ENCODE measurements around the gene ARHGAP26. TPM values are rescaled to one million over a fixed set of nuclear protein-coding genes. Genes with fewer than 3 reads are reported as not detected.

ARHGAP26 gene
- total RNA-seq, 1 experiment from 2014 or later = 65.5 TPM

DNA sequence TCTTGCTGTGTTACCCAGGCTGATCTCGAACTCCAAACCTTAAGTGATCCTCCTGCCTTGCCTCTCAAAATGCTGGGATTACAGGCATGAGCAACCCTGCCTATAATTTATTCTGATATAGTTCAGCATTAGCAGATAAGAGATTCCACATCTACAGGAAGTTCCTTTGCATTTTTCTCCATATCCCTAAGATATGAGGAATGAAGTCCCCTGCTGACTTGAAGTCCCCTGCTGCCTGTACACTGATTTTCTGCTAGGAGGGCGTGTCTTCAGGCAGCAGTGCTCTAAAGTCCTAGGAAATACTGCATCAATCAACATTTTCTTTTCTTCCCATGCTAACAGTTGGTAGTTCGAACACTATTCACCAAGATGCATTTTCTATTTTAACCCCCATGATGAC, 105.8 kb downstream of the ARHGAP26 start:
- ATAC-seq (no peak), DNase-seq (ENCODE audit: low read depth, low spot score) (no peak)
- no TSS peak for BruUV-seq (replicated peaks)
- Histone ChIP-seq H3K27me3 (ENCODE audit: control insufficient read depth, insufficient read depth, low read length) (no peaks in the 10 kb centered on the region), H3K4me1 (ENCODE audit: control insufficient read depth, insufficient read depth, low read length) (peaks cover 57% of the 10 kb centered on the region), H3K9me3 (ENCODE audit: control insufficient read depth, insufficient read depth, low read depth, low read length) (no peaks in the 10 kb centered on the region), H3K4me3 (ENCODE audit: low read depth in 2 of 2, low read length in 2 of 2) (no peak overlapping the region), H3K27ac (ENCODE audit: low read length) (no peak overlapping the region), H3K36me3 (ENCODE audit: control insufficient read depth, insufficient read depth, low read length) (no peaks in the 10 kb centered on the region)
- no peak for TF ChIP-seq POLR2AphosphoS5 (IDR thresholded peaks at IDR 0.05; ENCODE audit: low read depth, low read length)
- no peak for TF ChIP-seq TCF7L2 (IDR thresholded peaks at IDR 0.05; ENCODE audit: low read depth, low read length)
- TF ChIP-seq, protein P1, sequence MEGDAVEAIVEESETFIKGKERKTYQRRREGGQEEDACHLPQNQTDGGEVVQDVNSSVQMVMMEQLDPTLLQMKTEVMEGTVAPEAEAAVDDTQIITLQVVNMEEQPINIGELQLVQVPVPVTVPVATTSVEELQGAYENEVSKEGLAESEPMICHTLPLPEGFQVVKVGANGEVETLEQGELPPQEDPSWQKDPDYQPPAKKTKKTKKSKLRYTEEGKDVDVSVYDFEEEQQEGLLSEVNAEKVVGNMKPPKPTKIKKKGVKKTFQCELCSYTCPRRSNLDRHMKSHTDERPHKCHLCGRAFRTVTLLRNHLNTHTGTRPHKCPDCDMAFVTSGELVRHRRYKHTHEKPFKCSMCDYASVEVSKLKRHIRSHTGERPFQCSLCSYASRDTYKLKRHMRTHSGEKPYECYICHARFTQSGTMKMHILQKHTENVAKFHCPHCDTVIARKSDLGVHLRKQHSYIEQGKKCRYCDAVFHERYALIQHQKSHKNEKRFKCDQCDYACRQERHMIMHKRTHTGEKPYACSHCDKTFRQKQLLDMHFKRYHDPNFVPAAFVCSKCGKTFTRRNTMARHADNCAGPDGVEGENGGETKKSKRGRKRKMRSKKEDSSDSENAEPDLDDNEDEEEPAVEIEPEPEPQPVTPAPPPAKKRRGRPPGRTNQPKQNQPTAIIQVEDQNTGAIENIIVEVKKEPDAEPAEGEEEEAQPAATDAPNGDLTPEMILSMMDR (IDR thresholded peaks at IDR 0.05) = no peak
- TF ChIP-seq, protein P2, sequence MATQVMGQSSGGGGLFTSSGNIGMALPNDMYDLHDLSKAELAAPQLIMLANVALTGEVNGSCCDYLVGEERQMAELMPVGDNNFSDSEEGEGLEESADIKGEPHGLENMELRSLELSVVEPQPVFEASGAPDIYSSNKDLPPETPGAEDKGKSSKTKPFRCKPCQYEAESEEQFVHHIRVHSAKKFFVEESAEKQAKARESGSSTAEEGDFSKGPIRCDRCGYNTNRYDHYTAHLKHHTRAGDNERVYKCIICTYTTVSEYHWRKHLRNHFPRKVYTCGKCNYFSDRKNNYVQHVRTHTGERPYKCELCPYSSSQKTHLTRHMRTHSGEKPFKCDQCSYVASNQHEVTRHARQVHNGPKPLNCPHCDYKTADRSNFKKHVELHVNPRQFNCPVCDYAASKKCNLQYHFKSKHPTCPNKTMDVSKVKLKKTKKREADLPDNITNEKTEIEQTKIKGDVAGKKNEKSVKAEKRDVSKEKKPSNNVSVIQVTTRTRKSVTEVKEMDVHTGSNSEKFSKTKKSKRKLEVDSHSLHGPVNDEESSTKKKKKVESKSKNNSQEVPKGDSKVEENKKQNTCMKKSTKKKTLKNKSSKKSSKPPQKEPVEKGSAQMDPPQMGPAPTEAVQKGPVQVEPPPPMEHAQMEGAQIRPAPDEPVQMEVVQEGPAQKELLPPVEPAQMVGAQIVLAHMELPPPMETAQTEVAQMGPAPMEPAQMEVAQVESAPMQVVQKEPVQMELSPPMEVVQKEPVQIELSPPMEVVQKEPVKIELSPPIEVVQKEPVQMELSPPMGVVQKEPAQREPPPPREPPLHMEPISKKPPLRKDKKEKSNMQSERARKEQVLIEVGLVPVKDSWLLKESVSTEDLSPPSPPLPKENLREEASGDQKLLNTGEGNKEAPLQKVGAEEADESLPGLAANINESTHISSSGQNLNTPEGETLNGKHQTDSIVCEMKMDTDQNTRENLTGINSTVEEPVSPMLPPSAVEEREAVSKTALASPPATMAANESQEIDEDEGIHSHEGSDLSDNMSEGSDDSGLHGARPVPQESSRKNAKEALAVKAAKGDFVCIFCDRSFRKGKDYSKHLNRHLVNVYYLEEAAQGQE (IDR thresholded peaks at IDR 0.05; ENCODE audit: insufficient read depth in 1 of 2, low read depth in 2 of 2, low read length in 1 of 2) = no peak
- TF ChIP-seq SIN3A (IDR thresholded peaks at IDR 0.05; ENCODE audit: borderline replicate concordance, insufficient read depth, low read depth, low read length) = no peak
- intact Hi-C loops (cut with micrococcal nuclease; ENCODE audit: unreplicated experiment) (loop anchor here (10.0 kb wide), 1 partner anchor 131 kb away; no protein-coding TSS in a partner anchor), in situ Hi-C loops (cut with HindIII; ENCODE audit: low pct_unique_long_range_greater_than_20kb, low sequenced_read_pairs) (no loop called here)
- CTCF ChIA-PET = interaction anchor here (1.2 kb wide), 1 partner anchor 163 kb away, joined by 4 read pairs; no protein-coding TSS in a partner anchor
- POLR2A ChIA-PET = no interaction called here

DNA sequence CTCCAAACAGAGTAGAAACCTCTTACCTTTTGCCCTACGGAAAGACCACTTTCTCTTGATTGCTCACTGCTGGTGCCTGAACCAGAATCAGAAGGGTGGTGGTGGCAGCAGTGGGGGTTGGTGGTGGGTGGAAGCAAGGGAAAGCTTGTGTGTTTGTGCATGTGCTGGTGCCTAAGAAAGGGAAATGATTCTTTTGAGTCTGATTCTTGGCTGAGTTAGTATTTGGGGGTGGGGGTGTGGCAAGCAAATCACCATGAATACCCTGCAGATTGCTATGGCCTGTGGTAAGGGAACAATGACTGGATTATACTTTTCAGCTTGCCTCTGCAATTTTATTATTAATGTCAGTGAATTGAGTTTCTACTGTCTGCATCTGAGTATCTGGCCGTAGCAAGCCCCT, 106.6 kb downstream of the ARHGAP26 start:
- H3K9me3 ChIP-seq (ENCODE audit: control insufficient read depth, insufficient read depth, low read depth, low read length) = no peaks in the 10 kb centered on the region
- ATAC-seq (no peak), DNase-seq (ENCODE audit: low read depth, low spot score) (no peak)
- TF ChIP-seq SIN3A (IDR thresholded peaks at IDR 0.05; ENCODE audit: borderline replicate concordance, insufficient read depth, low read depth, low read length) (no peak), POLR2AphosphoS5 (IDR thresholded peaks at IDR 0.05; ENCODE audit: low read depth, low read length) (no peak), TCF7L2 (IDR thresholded peaks at IDR 0.05; ENCODE audit: low read depth, low read length) (no peak)
- TF ChIP-seq, protein P1 (IDR thresholded peaks at IDR 0.05) = no peak
- TF ChIP-seq, protein P2 (IDR thresholded peaks at IDR 0.05; ENCODE audit: insufficient read depth in 1 of 2, low read depth in 2 of 2, low read length in 1 of 2) = no peak
- ChIA-PET POLR2A (no interaction called here), CTCF (no interaction called here)
- in situ Hi-C loops (cut with HindIII; ENCODE audit: low pct_unique_long_range_greater_than_20kb, low sequenced_read_pairs) (no loop called here), intact Hi-C loops (cut with micrococcal nuclease; ENCODE audit: unreplicated experiment) (loop anchor here (10.0 kb wide), 1 partner anchor 132 kb away; no protein-coding TSS in a partner anchor)
- H3K27me3 ChIP-seq (ENCODE audit: control insufficient read depth, insufficient read depth, low read length) = no peaks in the 10 kb centered on the region
- H3K4me3 ChIP-seq (ENCODE audit: low read depth in 2 of 2, low read length in 2 of 2) = no peak overlapping the region
- BruUV-seq (replicated peaks) = no TSS peak
- H3K4me1 ChIP-seq (ENCODE audit: control insufficient read depth, insufficient read depth, low read length) = peaks cover 49% of the 10 kb centered on the region
- no peak overlapping the region; the same call in 1 of the 2 replicates for H3K27ac ChIP-seq (ENCODE audit: low read length)
- H3K36me3 ChIP-seq (ENCODE audit: control insufficient read depth, insufficient read depth, low read length) = no peaks in the 10 kb centered on the region
